Glutamatergic neuron (in vitro differentiated cells): ENCODE data around the gene CHST15. TPM values are rescaled to one million over a fixed set of nuclear protein-coding genes. Genes with fewer than 3 reads are reported as not detected.
"Not testable (repeated sequence)": the region's sequence is repeated elsewhere in the genome, so short reads cannot be mapped to it uniquely, and the experiment has no call there.

Experiments used
- DNase-seq: peaks from one replicate; pipeline ENCODE4 v3.0.0; 2022
- H3K27ac Mint-ChIP-seq: one replicate; pipeline ENCODE4 v1.8.0; 2020; ENCODE audit warnings: mild to moderate bottlenecking, mixed read lengths, inconsistent platforms; ENCODE audit not compliant: unreplicated experiment
- H3K27me3 Mint-ChIP-seq: one replicate; pipeline ENCODE4 v1.8.0; 2020; ENCODE audit warnings: mild to moderate bottlenecking, moderate library complexity, mixed read lengths, inconsistent platforms; ENCODE audit not compliant: unreplicated experiment
- H3K36me3 Mint-ChIP-seq: one replicate; pipeline ENCODE4 v1.8.0; 2020; ENCODE audit warnings: mild to moderate bottlenecking, mixed read lengths, inconsistent platforms; ENCODE audit not compliant: unreplicated experiment
- H3K4me1 Mint-ChIP-seq: one replicate; pipeline ENCODE4 v1.8.0; 2020; ENCODE audit warnings: mild to moderate bottlenecking, low read depth, mixed read lengths, inconsistent platforms; ENCODE audit not compliant: unreplicated experiment
- H3K4me3 Mint-ChIP-seq: one replicate; pipeline ENCODE4 v1.8.0; 2020; ENCODE audit warnings: mild to moderate bottlenecking, mixed read lengths, inconsistent platforms; ENCODE audit not compliant: unreplicated experiment
- H3K9me3 Mint-ChIP-seq: one replicate; pipeline ENCODE4 v1.8.0; 2020; ENCODE audit warnings: mild to moderate bottlenecking, moderate library complexity, mixed read lengths, inconsistent platforms; ENCODE audit not compliant: unreplicated experiment
- CTCF ChIP-seq: fragments of 200-600 bp; sonication (generic); IDR thresholded peaks from one replicate; pipeline ENCODE4 v1.5.0; 2021; ENCODE audit not compliant: partially characterized antibody, unreplicated experiment
- total RNA-seq: library from RNA; stranded (reverse); fragmentation: NEBNext Ultra II Directional; extraction: Animal tissue kit (Norgen Biotek cat#: 25700); gene quantifications from one replicate; pipeline ENCODE4 v1.2.1, GENCODE V29; 2021; ENCODE audit not compliant: unreplicated experiment

CHST15 gene
- total RNA-seq, 1 donor from 2014 or later: 2.4 TPM

GRCh38 chr10:124095096-124095495 is 1.7 kb upstream of the CHST15 start:
- peaks cover 6% of the 10 kb centered on the region for H3K9me3 Mint-ChIP-seq
- DNase-seq: no peak
- H3K4me3 Mint-ChIP-seq: no peak overlapping the region
- peaks cover 22% of the 10 kb centered on the region for H3K27me3 Mint-ChIP-seq
- no peak overlapping the region for H3K27ac Mint-ChIP-seq
- no peak for TF ChIP-seq CTCF
- peaks cover 14% of the 10 kb centered on the region for H3K4me1 Mint-ChIP-seq
- peaks cover 5% of the 10 kb centered on the region for H3K36me3 Mint-ChIP-seq

GRCh38 chr10:124094419-124094785 is 1.0 kb upstream of the CHST15 start:
- peaks cover 18% of the 10 kb centered on the region for H3K4me1 Mint-ChIP-seq

GRCh38 chr10:124093774-124094418 is 498 bp upstream of the CHST15 start:
- peaks cover 23% of the 10 kb centered on the region for H3K27me3 Mint-ChIP-seq
- not testable (repeated sequence) for H3K27ac Mint-ChIP-seq, H3K36me3 Mint-ChIP-seq, H3K9me3 Mint-ChIP-seq
- H3K4me3 Mint-ChIP-seq: peak overlapping the region; percentile 64
- H3K4me1 Mint-ChIP-seq: peaks cover 18% of the 10 kb centered on the region
- peak; percentile 31 for DNase-seq

More at GRCh38 chr10:124094419-124094785, 1.0 kb upstream of the CHST15 start:
- peak overlapping the region; percentile 38 for H3K27ac Mint-ChIP-seq
- H3K36me3 Mint-ChIP-seq: peaks cover 5% of the 10 kb centered on the region
- no peak for DNase-seq
- no peak for TF ChIP-seq CTCF
- H3K27me3 Mint-ChIP-seq: peaks cover 24% of the 10 kb centered on the region
- peak overlapping the region; percentile 42 for H3K4me3 Mint-ChIP-seq
- peaks cover 5% of the 10 kb centered on the region for H3K9me3 Mint-ChIP-seq

- no peak overlapping the region for H3K27ac Mint-ChIP-seq
Measured at GRCh38 chr10:124092250-124092859, 1.0 kb downstream of the CHST15 start.

GRCh38 chr10:124091646-124092249 is 1.6 kb downstream of the CHST15 start:
- H3K27ac Mint-ChIP-seq: no peak overlapping the region
- H3K9me3 Mint-ChIP-seq: peaks cover 2% of the 10 kb centered on the region

More at GRCh38 chr10:124092250-124092859, 1.0 kb downstream of the CHST15 start:
- H3K4me3 Mint-ChIP-seq: peak overlapping the region; percentile 86
- H3K4me1 Mint-ChIP-seq: peaks cover 18% of the 10 kb centered on the region
- H3K9me3 Mint-ChIP-seq: peaks cover 2% of the 10 kb centered on the region
- H3K27me3 Mint-ChIP-seq: peaks cover 24% of the 10 kb centered on the region
- H3K36me3 Mint-ChIP-seq: peaks cover 5% of the 10 kb centered on the region
- DNase-seq: peak; percentile 72
- no peak for TF ChIP-seq CTCF

More at GRCh38 chr10:124091646-124092249, 1.6 kb downstream of the CHST15 start:
- peak; percentile 42 for DNase-seq
- Mint-ChIP-seq H3K36me3 (peaks cover 5% of the 10 kb centered on the region), H3K27me3 (peaks cover 24% of the 10 kb centered on the region), H3K4me1 (peaks cover 18% of the 10 kb centered on the region), H3K4me3 (peak overlapping the region; percentile 88)
- TF ChIP-seq CTCF: no peak
